ENCODE data around the gene E4F1.

E4F1 gene

GRCh38 chr16:2208772-2209171 is 14.6 kb upstream of the E4F1 start:
- no peak for DNase-seq

GRCh38 chr16:2209258-2210008 is 14.0 kb upstream of the E4F1 start:
- DNase-seq, result no peak

- DNase-seq, result no peak
Observed at GRCh38 chr16:2210009-2210332, 13.4 kb upstream of the E4F1 start.

DNA sequence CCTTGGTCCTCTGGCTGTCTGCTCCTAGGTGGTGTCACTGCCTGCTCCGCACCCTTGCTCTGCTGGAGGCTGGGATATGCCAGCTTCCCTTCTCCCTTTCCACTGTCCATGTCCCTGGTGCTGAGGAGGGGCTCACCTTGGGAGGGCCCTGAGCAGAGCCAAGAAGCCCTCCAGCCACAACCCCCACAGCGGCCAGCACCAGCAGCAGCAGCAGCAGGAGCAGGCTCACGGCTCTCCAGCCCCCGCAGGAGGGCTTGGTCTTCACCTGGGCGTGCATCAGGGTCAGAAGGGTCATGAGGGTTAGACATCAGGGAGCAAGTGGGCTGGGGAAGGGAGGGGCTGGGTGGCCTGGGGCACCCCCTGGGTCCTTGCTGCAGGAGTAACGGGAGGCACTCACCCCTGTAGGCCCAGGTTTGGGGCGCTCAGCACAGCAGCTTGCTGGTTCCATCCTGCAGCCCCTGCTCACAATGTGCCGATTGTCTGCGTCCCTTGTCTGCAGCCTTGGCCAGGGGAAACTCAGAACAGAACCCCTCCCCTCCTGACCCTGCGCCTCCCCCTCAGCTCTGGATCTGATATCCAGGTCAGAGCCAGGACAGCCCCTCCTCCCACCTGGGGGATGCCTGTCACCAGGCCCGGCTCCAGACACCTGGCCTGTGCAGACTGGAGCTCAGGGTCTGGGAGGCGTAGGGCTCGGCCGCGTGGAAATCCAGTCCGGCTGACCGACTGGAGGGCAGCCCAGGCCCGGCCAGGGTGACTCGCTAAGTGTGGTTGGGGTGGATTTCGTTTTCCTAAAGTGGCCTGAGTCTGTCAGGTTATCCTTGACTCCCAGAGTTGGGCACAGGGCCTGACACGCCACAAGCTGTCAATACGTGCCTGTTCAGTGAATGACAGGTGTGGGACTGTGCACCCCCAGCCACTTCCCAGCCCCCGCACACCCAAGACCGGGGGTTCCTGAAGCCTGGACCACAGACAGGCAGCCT is 12.7 kb upstream of the E4F1 start, which contains the start of gene BRICD5:
Gene BRICD5, minus strand, starts transcription at position 478 of the 980 bp plus-strand sequence. Its CDS starts 30 bp downstream, at position 448.
- no peak for DNase-seq

DNA sequence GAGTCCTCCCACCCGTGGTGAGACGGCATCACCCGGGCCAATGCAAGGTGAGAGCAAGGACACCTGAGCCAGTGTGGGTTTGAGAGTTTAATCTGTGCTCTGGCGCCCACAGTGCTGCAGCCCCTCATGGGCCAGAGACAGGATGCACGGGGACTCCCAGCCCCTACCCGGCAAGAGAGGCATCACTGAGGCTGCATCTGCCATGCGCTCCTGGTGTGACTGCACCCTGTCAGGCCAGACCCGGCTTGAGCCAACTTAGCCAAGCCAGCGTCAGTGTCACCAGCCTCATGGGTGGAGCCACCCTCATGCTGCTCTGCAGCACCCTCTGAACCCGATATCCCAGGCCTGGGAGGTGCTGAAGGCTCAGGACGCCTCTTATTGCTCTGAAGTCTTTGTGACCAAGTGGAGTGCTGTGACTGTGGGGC is 11.5 kb upstream of the E4F1 start:
- no peak for DNase-seq

GRCh38 chr16:2212362-2213324 is 10.7 kb upstream of the E4F1 start:
- peak; percentile 31 for DNase-seq

GRCh38 chr16:2213817-2214718 is 9.3 kb upstream of the E4F1 start:
- DNase-seq, result no peak

DNA sequence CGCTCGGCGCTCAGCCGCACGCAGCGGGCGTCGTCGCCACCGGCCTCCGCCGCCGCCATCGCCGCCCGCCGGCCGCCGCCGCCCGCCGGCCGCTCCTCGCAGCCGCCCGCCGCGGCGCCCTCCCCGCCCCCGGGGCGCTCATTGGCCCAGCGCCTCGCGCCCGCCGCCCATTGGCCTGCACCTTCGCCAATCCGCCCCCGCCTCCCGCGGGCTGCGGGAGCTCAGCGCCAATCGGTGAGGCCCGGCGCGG is 8.7 kb upstream of the E4F1 start, which contains the start of gene PGP:
Gene PGP, minus strand, starts transcription at position 122 of the 250 bp plus-strand sequence. Its CDS starts 63 bp downstream, at position 59.
- no peak for DNase-seq

DNA sequence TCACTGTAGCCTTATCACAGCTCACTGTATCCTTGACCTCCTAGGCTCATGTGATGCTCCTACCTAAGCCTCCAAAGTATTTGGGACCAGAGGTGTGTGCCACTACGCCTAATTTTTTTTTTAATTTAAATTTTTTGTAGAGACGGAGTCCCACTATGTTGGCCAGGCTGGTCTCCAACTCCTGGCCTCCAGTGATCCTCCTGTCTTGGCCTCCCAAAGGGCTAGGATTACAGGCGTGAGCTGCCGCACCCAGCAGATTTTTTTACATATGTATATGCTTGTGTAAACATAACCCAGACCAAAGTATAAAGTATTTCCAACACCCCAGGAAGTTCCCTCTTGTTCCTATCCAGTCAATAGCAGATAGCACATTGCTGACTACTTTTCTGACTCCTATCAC is 7.1 kb upstream of the E4F1 start:
- no peak for DNase-seq

GRCh38 chr16:2223942-2224486 is 623 bp downstream of the E4F1 start:
- DNase-seq, result peak; percentile 53

GRCh38 chr16:2226245-2226793 is 2.9 kb downstream of the E4F1 start:
- no peak for DNase-seq

DNA sequence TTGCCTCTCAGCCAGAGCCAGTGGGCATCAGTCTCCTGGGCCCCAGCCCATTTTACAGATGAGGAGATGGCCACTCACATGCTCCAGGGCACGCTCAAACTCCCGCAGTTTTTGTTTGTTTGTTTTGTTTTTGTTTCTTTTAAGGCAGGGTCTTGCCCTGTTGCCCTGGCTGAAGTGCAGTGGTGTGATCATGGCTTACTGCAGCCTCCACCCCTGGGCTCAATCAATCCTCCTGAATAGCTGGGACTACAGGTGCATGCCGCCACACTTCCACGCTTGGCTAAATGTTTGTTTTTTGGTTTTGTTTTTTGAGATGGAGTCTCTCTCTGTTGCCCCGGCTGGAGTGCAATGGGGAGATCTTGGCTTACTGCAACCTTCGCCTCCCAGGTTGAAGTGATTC is 3.5 kb downstream of the E4F1 start:
- DNase-seq, result no peak

DNA sequence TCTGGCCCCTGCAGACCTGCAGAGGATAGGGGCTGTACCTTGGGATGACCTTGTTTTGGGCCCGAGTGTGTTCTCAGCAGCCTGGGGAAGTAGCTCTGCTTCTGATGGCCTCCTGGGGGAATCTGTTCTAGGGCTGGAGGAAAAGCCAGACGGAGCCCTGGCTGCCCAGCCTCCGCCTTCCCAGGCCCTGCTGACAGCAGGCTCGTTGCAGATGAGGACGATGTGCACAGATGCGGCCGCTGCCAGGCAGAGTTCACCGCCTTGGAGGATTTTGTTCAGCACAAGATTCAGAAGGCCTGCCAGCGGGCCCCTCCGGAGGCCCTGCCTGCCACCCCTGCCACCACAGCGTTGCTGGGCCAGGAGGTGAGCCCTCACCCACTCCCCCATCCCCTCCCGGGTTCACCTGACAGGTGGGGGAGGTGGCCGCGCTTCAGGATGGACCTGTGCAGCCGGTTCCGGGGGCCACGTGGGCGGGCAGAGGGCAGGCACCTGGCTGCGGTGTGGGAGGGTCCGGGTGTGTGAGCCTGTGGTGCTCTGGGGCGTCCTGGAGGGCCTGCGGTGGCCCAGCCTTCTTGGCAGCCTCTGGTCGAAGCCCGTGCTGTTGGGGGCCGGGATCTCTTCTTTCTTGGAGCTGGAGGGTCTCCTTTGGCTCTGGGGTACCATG is 4.9 kb downstream of the E4F1 start:
- no peak for DNase-seq

DNA sequence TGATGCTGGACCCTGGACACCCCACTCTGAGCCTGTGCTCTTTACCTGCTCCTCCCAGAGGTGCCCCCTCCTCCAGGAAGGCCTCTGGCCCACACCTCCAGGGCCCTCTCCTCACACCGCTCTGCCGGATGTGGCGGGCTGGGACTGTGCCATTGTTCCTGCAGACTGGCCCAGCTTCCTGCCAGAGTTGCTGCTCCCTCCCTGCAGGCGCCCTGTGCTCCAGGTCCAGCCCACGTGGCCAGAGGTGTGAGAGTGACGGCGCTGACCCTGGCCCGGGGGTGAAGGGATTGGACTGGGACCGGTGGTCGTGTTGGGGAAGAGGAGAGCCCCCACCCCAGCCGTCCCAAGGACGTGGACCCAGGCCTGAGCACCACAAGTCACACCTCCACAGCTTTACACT is 5.7 kb downstream of the E4F1 start:
- DNase-seq, result no peak

GRCh38 chr16:2229632-2230250 is 6.3 kb downstream of the E4F1 start:
- DNase-seq, result no peak

DNA sequence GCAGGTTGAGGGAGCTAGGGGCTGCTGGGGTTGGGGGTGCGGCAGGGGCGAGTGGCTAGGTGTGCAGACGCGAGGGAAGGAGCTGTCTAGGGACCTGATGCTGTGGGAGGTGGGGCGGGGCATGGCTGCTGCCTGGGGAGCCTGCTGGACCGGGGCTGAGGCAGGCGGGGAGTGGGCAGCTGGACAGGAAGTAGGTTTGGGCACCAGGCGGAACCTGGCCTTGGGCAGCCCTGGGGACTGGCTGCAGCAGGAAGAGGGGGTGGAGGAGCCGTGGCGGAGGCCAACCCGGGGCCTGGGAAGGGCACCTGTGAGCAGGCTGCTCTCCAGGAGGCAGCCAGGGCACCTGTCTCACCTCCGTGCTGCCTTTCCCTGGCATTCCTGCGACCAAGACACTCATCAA is 7.0 kb downstream of the E4F1 start:
- no peak for DNase-seq

- no peak for DNase-seq
Observed at GRCh38 chr16:2231016-2231931, 7.9 kb downstream of the E4F1 start.

DNA sequence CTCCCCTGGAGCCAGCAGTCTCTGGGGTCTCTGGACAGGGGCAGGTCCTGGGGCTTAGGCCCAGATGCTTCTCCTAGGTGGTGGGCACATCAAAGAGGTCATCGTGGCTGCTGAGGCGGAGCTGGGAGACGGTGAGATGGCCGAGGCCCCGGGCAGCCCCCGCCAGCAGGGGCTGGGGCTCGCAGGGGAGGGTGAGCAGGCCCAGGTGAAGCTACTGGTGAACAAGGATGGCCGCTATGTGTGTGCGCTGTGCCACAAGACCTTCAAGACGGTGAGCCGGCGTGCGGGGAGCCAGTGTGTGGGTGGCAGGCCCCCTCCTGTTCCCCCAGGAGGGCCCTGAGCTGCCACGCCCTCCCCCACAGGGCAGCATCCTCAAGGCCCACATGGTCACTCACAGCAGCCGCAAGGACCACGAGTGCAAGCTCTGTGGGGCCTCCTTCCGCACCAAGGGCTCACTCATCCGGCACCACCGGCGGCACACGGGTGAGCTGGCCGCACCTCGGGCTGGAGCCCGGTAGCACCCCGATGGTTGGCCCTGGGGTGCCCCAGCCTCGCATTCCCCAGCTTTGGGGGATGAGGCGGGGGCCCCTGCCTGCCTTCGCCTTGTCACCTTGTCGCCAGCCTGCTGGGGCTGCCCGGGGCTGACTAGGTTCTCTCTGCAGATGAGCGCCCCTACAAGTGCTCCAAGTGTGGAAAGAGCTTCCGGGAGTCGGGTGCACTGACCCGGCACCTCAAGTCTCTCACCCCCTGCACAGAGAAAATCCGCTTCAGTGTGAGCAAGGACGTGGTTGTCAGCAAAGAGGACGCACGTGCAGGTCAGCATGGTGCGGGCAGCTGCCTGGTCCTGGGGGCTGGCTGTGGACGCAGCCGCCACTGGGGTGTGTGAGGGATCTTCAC is 9.0 kb downstream of the E4F1 start:
- DNase-seq, result no peak

Measured in suppressor macrophage treated with lipopolysaccharide for 4 hours (primary cell).